ENCODE measurements around the gene CCDC186. TPM values are rescaled to one million over a fixed set of nuclear protein-coding genes. Genes with fewer than 3 reads are reported as not detected.

CCDC186 gene
- total and polyA plus RNA-seq, 11 donors = 4.7 to 26.0 (median 18.8) TPM

GRCh38 chr10:114115661-114116445, 58.1 kb downstream of the CCDC186 start:
- peaks cover 0 to 5% (median 0%) of the 10 kb centered on the region in 12 donors for H3K4me1 ChIP-seq
- peak overlapping the region in 1 of 12 donors; percentile 1 for H3K4me3 ChIP-seq
- DNase-seq = no peak
- ATAC-seq = no peak
- intact Hi-C loops (cut with DNase I) = no loop called here
- WGBS, 4 donors = 66 to 78% (median 71%) methylated on average over 8 of the region's 8 CpGs
- H3K27ac ChIP-seq = no peak overlapping the region
- H3K9me3 ChIP-seq = no peaks in the 10 kb centered on the region
- no peak for TF ChIP-seq POLR2A (IDR thresholded peaks at IDR 0.05)
- TF ChIP-seq, protein P1, sequence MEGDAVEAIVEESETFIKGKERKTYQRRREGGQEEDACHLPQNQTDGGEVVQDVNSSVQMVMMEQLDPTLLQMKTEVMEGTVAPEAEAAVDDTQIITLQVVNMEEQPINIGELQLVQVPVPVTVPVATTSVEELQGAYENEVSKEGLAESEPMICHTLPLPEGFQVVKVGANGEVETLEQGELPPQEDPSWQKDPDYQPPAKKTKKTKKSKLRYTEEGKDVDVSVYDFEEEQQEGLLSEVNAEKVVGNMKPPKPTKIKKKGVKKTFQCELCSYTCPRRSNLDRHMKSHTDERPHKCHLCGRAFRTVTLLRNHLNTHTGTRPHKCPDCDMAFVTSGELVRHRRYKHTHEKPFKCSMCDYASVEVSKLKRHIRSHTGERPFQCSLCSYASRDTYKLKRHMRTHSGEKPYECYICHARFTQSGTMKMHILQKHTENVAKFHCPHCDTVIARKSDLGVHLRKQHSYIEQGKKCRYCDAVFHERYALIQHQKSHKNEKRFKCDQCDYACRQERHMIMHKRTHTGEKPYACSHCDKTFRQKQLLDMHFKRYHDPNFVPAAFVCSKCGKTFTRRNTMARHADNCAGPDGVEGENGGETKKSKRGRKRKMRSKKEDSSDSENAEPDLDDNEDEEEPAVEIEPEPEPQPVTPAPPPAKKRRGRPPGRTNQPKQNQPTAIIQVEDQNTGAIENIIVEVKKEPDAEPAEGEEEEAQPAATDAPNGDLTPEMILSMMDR (IDR thresholded peaks at IDR 0.05) = no peak
- H3K36me3 ChIP-seq = peaks cover 0 to 4% (median 0%) of the 10 kb centered on the region in 9 donors
- no peaks in the 10 kb centered on the region for H3K27me3 ChIP-seq

- DNase-seq (no peak), ATAC-seq (no peak)
- H3K27me3 ChIP-seq = no peaks in the 10 kb centered on the region
- 74 to 84% (median 79%) methylated on average over 5 of the region's 5 CpGs for WGBS, 4 donors
- no peaks in the 10 kb centered on the region for H3K9me3 ChIP-seq
- intact Hi-C loops (cut with DNase I) = no loop called here
- H3K27ac ChIP-seq = no peak overlapping the region
- no peak overlapping the region for H3K4me3 ChIP-seq
- TF ChIP-seq, protein P1 (IDR thresholded peaks at IDR 0.05) = peak in 2 of 12 donors; percentile 8 to 11
- no peak for TF ChIP-seq POLR2A (IDR thresholded peaks at IDR 0.05)
- no peaks in the 10 kb centered on the region for H3K4me1 ChIP-seq
- no peaks in the 10 kb centered on the region for H3K36me3 ChIP-seq
These were observed 63.6 kb downstream of the CCDC186 start for GRCh38 chr10:114110174-114110972.

- 11 to 14% (median 13%) methylated on average over 6 of the region's 6 CpGs for WGBS, 4 donors
- TF ChIP-seq POLR2A (IDR thresholded peaks at IDR 0.05) = no peak
- TF ChIP-seq, protein P1 (IDR thresholded peaks at IDR 0.05) = peak; percentile 37 to 69 (median 61)
- intact Hi-C loops (cut with DNase I) = loop anchor here (1.0 to 10.0 kb wide), 12 partner anchors 56 to 406 kb away; partner anchors contain the start of genes DCLRE1A (in 1 of the 10) and NHLRC2 (in 1 of the 10)
- Histone ChIP-seq H3K36me3 (no peaks in the 10 kb centered on the region), H3K4me1 (peaks cover 0 to 32% (median 8%) of the 10 kb centered on the region in 12 donors), H3K9me3 (no peaks in the 10 kb centered on the region), H3K27ac (no peak overlapping the region), H3K4me3 (no peak overlapping the region), H3K27me3 (peaks cover 0 to 12% (median 0%) of the 10 kb centered on the region in 9 donors)
- DNase-seq (no peak), ATAC-seq (peak; percentile 48 to 79 (median 72))
These were observed 70.7 kb downstream of the CCDC186 start for GRCh38 chr10:114103284-114103683.

DNA sequence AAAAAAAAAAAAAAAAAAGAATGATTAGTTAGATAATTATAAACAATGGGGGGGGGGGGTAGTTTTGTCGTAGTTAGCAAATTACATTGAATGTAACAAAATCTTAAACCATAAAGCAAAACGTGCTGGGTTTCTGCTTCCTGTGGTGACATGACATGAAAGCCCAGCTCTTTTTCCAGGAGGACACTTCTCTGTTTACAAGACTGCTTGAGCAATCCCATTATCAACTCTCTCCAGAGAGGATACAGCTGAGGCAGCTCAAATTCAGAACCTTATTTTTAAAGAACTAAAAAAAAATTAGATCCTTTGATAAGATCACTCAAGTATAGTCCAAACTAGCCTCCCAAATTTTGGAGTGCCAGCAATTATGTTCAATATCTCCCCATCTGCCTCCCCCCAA, 71.7 kb downstream of the CCDC186 start:
- Histone ChIP-seq H3K36me3 (no peaks in the 10 kb centered on the region), H3K27ac (no peak overlapping the region), H3K9me3 (no peaks in the 10 kb centered on the region), H3K4me1 (peaks cover 0 to 33% (median 8%) of the 10 kb centered on the region in 12 donors), H3K27me3 (peaks cover 0 to 12% (median 0%) of the 10 kb centered on the region in 9 donors), H3K4me3 (no peak overlapping the region)
- ATAC-seq = no peak
- 41 to 71% (median 58%) methylated on average over 2 of the region's 2 CpGs for WGBS, 4 donors
- TF ChIP-seq, protein P1 (IDR thresholded peaks at IDR 0.05) = no peak
- no peak for TF ChIP-seq POLR2A (IDR thresholded peaks at IDR 0.05)
- intact Hi-C loops (cut with DNase I) = loop anchor here (2.0 to 10.0 kb wide), 11 partner anchors 55 to 405 kb away; partner anchors contain the start of genes DCLRE1A (in 1 of the 10) and NHLRC2 (in 1 of the 10)
- DNase-seq = no peak
